Vagina (tissue), 2 donors: ENCODE measurements around the gene ZNF12. TPM values are rescaled to one million over a fixed set of nuclear protein-coding genes. Genes with fewer than 3 reads are reported as not detected.
"Not testable (repeated sequence)": the region's sequence is repeated elsewhere in the genome, so short reads cannot be mapped to it uniquely, and the experiment has no call there.

Experiments used
- DNase-seq, 2 donors: peaks; one replicate each; pipeline ENCODE4 v3.0.0-alpha.2; 2017; ENCODE audit errors: extremely low spot score in 2 of 2
- H3K27ac ChIP-seq: fragments of 200-600 bp; sonication (generic); one replicate; pipeline ENCODE4 v1.5.1; 2019
- H3K27me3 ChIP-seq: fragments of 200-600 bp; sonication (generic); one replicate; pipeline ENCODE4 v1.5.1; 2019
- H3K36me3 ChIP-seq, 2 donors: fragments of 200-600 bp; sonication (generic); one replicate each; pipeline ENCODE4 v1.5.1; 2017 to 2019
- H3K4me1 ChIP-seq: fragments of 200-600 bp; sonication (generic); one replicate; pipeline ENCODE4 v1.5.1; 2019
- H3K4me3 ChIP-seq, 2 donors: fragments of 200-600 bp; sonication (generic); 1 replicate in 1 of 2; 2 replicates in 1 of 2; pipeline ENCODE4 v1.5.1; 2016 to 2019
- H3K9me3 ChIP-seq: fragments of 200-600 bp; sonication (generic); one replicate; pipeline ENCODE4 v1.5.1; 2019
- CTCF ChIP-seq, 3 experiments: fragments of 450-650 bp in 2 of 3; fragments of 200-600 bp in 1 of 3; sonication (generic) in 1 of 3; IDR thresholded peaks; one replicate each; pipeline ENCODE4 v1.5.1; 2017 to 2019; ENCODE audit warnings: antibody characterized with exemption in 3 of 3, mild to moderate bottlenecking in 2 of 3, moderate library complexity in 2 of 3
- POLR2A ChIP-seq, 2 donors: fragments of 450-650 bp; IDR thresholded peaks; one replicate each; pipeline ENCODE4 v1.6.1; 2017; ENCODE audit warnings: antibody characterized with exemption in 2 of 2, mild to moderate bottlenecking in 2 of 2, moderate library complexity in 2 of 2
- POLR2AphosphoS5 ChIP-seq, 2 donors: sonication (generic); formaldehyde crosslinking; IDR thresholded peaks; one replicate each; pipeline ENCODE4 v1.9.0; 2017; ENCODE audit warnings: antibody characterized with exemption in 2 of 2, mild to moderate bottlenecking in 2 of 2, low read depth in 1 of 2; ENCODE audit not compliant: insufficient read depth in 1 of 2
- intact Hi-C: fragments of 100-400 bp; cut with DNase I; formaldehyde crosslinking; loops from one replicate; pipeline ENCODE4 v1.15.1; 2023
- total RNA-seq: library from RNA; depleted of rRNA; stranded (reverse); fragments of >200 nt; gene quantifications from one replicate; pipeline ENCODE4 v1.2.3, GENCODE V29; 2016

ZNF12 gene
- total RNA-seq, 1 donor from 2014 or later = 49.8 TPM

- no peak for TF ChIP-seq POLR2AphosphoS5 (IDR thresholded peaks at IDR 0.05; ENCODE audit: insufficient read depth in 1 of 2, low read depth in 1 of 2)
- TF ChIP-seq POLR2A (IDR thresholded peaks at IDR 0.05) = no peak
- TF ChIP-seq CTCF (IDR thresholded peaks at IDR 0.05) = no peak
Measured at GRCh38 chr7:6680146-6680545, 26.6 kb downstream of the ZNF12 start.

GRCh38 chr7:6675807-6676405 is 30.8 kb downstream of the ZNF12 start:
- Histone ChIP-seq H3K9me3 (peaks cover 64% of the 10 kb centered on the region), H3K36me3 (no peaks in the 10 kb centered on the region), H3K27me3 (no peaks in the 10 kb centered on the region), H3K27ac (no peak overlapping the region), H3K4me3 (no peak overlapping the region), H3K4me1 (no peaks in the 10 kb centered on the region)
- intact Hi-C loops = no loop called here
- DNase-seq = no peak
- TF ChIP-seq CTCF (IDR thresholded peaks at IDR 0.05) = no peak
- TF ChIP-seq POLR2AphosphoS5 (IDR thresholded peaks at IDR 0.05; ENCODE audit: insufficient read depth in 1 of 2, low read depth in 1 of 2) = no peak
- TF ChIP-seq POLR2A (IDR thresholded peaks at IDR 0.05) = no peak

More at GRCh38 chr7:6680146-6680545, 26.6 kb downstream of the ZNF12 start:
- no peak overlapping the region for H3K4me3 ChIP-seq
- no peaks in the 10 kb centered on the region for H3K4me1 ChIP-seq
- DNase-seq = no peak
- H3K36me3 ChIP-seq = no peaks in the 10 kb centered on the region
- intact Hi-C loops = no loop called here
- H3K9me3 ChIP-seq = peaks cover 74% of the 10 kb centered on the region
- H3K27me3 ChIP-seq = no peaks in the 10 kb centered on the region
- no peak overlapping the region for H3K27ac ChIP-seq

GRCh38 chr7:6670851-6671250 is 35.9 kb downstream of the ZNF12 start:
- H3K4me3 ChIP-seq, intact Hi-C loops, H3K27ac ChIP-seq, H3K4me1 ChIP-seq, H3K36me3 ChIP-seq, H3K27me3 ChIP-seq, DNase-seq: not testable (repeated sequence)
- peaks cover 43% of the 10 kb centered on the region for H3K9me3 ChIP-seq

GRCh38 chr7:6658618-6659345 is 48.0 kb downstream of the ZNF12 start:
- H3K4me3 ChIP-seq = no peak overlapping the region
- TF ChIP-seq POLR2A (IDR thresholded peaks at IDR 0.05) (no peak), POLR2AphosphoS5 (IDR thresholded peaks at IDR 0.05; ENCODE audit: insufficient read depth in 1 of 2, low read depth in 1 of 2) (no peak), CTCF (IDR thresholded peaks at IDR 0.05) (no peak)

GRCh38 chr7:6656413-6656812 is 50.3 kb downstream of the ZNF12 start:
- H3K4me1 ChIP-seq = peaks cover 3% of the 10 kb centered on the region
- H3K27ac ChIP-seq = no peak overlapping the region
- TF ChIP-seq POLR2A (IDR thresholded peaks at IDR 0.05) (no peak), POLR2AphosphoS5 (IDR thresholded peaks at IDR 0.05; ENCODE audit: insufficient read depth in 1 of 2, low read depth in 1 of 2) (no peak), CTCF (IDR thresholded peaks at IDR 0.05) (no peak)
- H3K27me3 ChIP-seq = no peaks in the 10 kb centered on the region
- no peak overlapping the region for H3K4me3 ChIP-seq
- H3K9me3 ChIP-seq = no peaks in the 10 kb centered on the region
- DNase-seq = no peak
- intact Hi-C loops = no loop called here
- H3K36me3 ChIP-seq = peaks cover 0 to 25% of the 10 kb centered on the region in 2 donors

More at GRCh38 chr7:6658618-6659345, 48.0 kb downstream of the ZNF12 start:
- peaks cover 0 to 11% of the 10 kb centered on the region in 2 donors for H3K36me3 ChIP-seq
- DNase-seq = peak in 1 of 2 donors; percentile 58
- no peaks in the 10 kb centered on the region for H3K9me3 ChIP-seq
- peaks cover 3% of the 10 kb centered on the region for H3K4me1 ChIP-seq
- intact Hi-C loops = no loop called here
- no peaks in the 10 kb centered on the region for H3K27me3 ChIP-seq
- no peak overlapping the region for H3K27ac ChIP-seq
